ENCODE data around the gene KCNJ6.
"Not testable (repeated sequence)": the region's sequence is repeated elsewhere in the genome, so short reads cannot be mapped to it uniquely, and the experiment has no call there.

KCNJ6 gene

GRCh38 chr21:37916310-37917051 lies at the start of gene KCNJ6:
Gene KCNJ6 (minus strand): TSS chr21:37916457. CDS start chr21:37840682, 75,775 bp downstream.
- FAIRE-seq (no peak), DNase-seq (ENCODE audit: extremely low spot score, insufficient read length, low read depth) (no peak)

DNA sequence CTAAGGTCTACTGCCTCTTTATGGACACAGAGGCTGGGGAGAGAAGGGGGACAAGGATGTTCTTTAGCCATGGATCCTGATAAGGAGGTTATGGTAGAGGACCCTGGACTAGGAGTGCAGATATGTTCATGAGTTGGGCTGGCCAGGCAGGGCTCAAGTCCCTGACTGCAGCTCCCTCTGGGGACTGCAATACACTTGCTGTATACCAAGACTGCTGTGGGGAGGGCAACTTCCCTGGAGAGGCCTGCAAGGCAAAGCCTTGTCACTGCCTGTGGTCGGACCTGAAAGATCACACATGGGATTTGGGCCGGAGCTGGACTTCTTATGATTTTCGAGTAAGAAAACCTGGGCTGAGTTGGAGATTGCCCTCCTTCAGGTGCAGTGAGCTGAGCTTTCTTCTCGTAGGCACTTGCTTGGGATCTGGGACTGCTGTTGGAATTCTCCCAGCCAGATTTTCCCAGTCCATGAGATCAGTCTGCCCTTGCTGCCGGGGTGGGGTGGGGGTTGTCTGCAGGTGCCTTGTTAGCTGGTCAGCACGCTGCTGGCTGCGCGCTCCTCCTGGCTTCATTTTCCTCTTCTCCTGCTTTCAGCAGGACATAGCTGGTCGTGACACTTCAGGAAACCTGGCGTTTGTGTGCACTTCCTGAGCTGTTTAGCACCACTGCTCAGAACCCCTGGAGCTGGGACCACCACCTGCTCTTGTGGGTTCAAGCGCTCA lies 49.0 kb upstream of the KCNJ6 start:
- FAIRE-seq (no peak), DNase-seq (ENCODE audit: extremely low spot score, insufficient read length, low read depth) (no peak)

DNA sequence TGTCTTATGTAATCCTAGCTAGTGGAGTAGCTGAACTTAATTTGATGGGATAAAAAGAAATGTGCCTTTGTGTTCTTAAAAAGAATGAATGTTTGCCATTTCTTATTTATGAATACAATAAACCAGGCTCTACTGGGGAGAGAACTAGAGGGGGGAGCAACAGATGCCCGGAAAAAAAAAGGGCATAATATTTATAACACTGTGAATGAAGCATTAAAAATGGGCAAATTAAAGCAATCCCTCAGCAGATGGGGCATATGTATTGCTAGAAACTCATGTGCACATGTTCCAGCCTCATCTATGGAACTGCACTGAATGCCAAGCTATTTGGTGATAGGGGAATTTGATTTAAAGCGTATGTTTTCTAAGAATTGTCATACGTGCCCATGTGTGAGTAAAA lies 42.3 kb upstream of the KCNJ6 start:
- FAIRE-seq (no peak), DNase-seq (ENCODE audit: extremely low spot score, insufficient read length, low read depth) (no peak)

GRCh38 chr21:37956772-37957171 lies 40.5 kb upstream of the KCNJ6 start:
- FAIRE-seq (no peak), DNase-seq (ENCODE audit: extremely low spot score, insufficient read length, low read depth) (no peak)

DNA sequence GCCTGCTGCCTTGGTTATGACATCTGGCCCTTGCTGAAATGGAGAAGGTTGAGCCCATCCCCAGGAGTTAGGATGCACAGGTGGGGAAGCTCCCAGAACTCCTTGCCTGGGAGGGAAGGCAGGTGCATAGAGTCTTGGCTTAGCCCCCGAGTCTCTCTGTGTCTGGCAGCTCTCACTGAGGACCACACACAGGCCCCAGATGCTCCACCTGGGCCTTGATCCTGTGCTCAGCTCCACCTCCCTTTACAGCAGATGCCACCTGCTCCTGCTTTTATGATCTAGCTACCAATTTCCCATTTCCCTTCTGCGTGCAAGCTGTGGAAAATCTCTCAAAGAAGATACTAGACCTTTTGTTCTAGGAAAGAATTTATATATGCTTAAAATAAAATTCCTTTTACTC lies 28.8 kb upstream of the KCNJ6 start:
- DNase-seq (ENCODE audit: extremely low spot score, insufficient read length, low read depth) (no peak), FAIRE-seq (no peak)

GRCh38 chr21:37944496-37944895 lies 28.2 kb upstream of the KCNJ6 start:
- DNase-seq (ENCODE audit: extremely low spot score, insufficient read length, low read depth) (no peak), FAIRE-seq (no peak)

DNA sequence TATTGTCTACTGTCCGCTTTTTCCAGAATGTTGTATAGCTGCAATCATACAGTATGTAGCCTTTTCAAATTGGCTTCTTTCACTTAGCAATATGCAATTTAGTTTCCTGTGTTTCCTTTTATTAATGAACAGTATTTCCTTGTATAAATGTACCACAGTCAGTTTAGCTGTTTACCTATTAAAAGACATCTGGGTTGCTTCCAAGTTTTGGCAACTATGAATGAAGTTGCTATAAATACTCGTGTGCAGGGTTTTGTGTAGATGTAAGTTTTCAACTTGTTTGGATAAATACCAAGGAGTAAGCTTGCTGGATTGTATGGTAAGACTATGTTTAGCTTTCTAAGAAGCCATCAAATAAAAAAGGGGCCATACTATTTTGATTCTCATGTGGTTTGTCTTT lies 24.4 kb upstream of the KCNJ6 start:
- no peak for DNase-seq (ENCODE audit: extremely low spot score, insufficient read length, low read depth)
- FAIRE-seq = no peak

- no peak for DNase-seq (ENCODE audit: extremely low spot score, insufficient read length, low read depth)
- no peak for FAIRE-seq
Measured at GRCh38 chr21:37939838-37940237, 23.6 kb upstream of the KCNJ6 start.

DNA sequence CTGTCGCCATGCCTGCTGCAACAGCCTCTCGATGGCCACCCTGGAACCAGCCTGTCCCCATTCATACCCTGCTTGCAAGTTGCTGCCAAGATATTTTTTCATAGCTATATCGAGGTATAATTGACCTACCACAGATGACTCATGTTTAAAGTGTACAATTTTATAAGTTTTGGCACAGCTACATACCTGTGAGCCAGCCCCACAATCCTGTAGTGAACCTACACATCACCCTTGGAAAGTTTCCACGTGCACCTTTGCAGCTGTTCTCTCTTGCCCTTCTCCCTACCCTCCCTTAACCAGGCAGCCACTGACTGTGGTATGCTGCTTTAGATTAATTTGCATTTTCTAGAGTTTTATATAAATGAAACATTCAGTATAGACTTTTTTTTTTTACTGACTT lies 23.0 kb upstream of the KCNJ6 start:
- no peak for DNase-seq (ENCODE audit: extremely low spot score, insufficient read length, low read depth)
- no peak for FAIRE-seq

DNA sequence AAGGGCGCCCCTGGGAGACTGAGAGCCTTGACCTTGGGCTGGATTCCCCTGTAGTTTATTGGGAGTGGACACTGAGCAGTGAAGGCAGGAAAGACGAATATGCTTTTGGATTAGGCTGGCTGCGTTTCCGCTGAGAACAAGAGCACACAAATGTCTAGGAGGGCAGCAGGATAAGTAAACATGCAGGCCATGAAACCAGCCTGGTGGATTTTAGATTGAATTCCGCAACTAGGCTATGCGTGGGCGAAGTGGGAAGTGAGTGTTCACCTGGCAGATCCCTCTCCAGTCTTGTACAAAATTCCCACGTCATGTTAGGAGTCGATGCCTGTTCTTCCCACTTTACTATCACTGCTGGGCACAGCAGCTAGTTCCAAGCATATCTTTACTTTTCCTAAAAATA lies 21.4 kb upstream of the KCNJ6 start:
- DNase-seq (ENCODE audit: extremely low spot score, insufficient read length, low read depth) (no peak), FAIRE-seq (no peak)

GRCh38 chr21:37936010-37936785 lies 19.9 kb upstream of the KCNJ6 start:
- DNase-seq (ENCODE audit: extremely low spot score, insufficient read length, low read depth) (no peak), FAIRE-seq (no peak)

GRCh38 chr21:37932936-37933335 lies 16.7 kb upstream of the KCNJ6 start:
- DNase-seq (ENCODE audit: extremely low spot score, insufficient read length, low read depth) = no peak
- no peak for FAIRE-seq

- FAIRE-seq = no peak
- no peak for DNase-seq (ENCODE audit: extremely low spot score, insufficient read length, low read depth)
Measured at GRCh38 chr21:37927711-37928110, 11.5 kb upstream of the KCNJ6 start.

DNA sequence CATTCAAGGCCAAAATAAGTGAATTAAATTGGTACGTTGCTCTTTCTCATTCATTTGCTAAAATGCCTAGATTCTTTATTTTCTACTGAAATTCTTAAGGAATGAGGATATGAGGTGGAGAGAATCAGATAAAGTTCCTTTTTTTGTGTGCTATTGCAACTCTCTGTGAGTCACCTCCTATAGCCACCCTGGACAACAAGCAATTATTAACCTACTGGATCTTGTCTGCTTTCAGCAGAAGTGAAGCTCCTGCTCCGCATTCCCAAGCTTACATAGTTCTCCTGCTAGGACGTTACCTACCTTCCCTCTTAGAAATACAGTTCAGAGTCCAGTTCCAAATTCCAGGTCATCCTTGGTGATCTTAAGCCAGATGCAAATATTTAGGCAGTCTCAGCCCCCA lies 4.8 kb upstream of the KCNJ6 start:
- FAIRE-seq (no peak), DNase-seq (ENCODE audit: extremely low spot score, insufficient read length, low read depth) (no peak)

DNA sequence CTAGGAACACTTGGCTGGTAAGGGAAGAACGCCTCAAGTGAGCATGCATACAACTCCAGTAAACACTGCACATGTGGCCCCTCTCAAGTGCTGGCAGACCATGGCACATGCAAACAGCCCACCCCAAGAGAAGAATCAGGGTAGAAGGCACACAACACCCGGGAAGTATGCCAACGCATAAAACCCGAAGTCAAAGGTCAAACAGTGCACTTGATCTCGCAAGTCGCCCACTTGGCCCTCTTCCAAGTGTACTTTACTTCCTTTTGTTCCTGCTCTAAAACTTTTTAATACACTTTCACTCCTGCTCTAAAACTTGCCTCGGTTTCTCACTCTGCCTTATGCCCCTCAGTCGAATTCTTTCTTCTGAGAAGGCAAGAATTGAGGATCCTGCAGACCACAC lies 4.0 kb upstream of the KCNJ6 start:
- not testable (repeated sequence) for FAIRE-seq; DNase-seq (ENCODE audit: extremely low spot score, insufficient read length, low read depth)

DNA sequence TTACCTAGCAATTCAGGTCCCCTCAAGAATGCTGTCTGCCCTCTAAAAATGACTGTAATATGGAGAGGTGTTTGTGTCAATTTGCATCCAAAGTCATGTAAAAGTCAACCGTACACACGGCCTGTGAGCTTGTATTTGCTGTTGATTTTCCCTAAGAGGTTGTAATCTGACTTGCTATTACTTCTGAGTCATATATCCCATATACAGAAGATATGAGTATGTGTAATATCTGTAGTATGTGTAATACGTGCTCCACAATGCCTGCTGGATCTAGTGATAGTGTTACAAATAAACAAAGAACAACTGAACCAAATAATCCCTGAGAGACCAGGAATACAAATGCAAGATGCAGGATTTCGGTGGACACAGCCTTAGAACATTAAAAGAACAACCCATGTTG lies 1.4 kb upstream of the KCNJ6 start:
- DNase-seq (ENCODE audit: extremely low spot score, insufficient read length, low read depth) (no peak), FAIRE-seq (no peak)

DNA sequence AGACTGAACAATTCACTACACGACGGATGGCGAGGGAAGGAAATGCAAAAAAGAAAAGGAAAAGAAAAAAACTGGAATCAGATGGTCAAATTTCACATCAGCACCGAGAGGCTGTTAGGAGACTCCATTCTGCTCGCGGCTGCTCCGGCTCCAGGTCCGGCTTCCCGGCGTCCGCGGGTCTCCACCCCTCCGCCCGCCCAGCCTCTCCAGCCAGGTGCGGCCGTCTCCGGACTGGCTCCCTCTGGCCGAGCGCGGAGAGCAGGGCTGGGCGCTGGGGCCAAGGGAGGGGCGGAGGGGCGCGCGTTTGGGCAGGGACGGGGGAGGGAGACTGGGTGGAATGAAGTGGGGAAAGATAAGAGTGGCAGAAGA lies 332 bp downstream of the KCNJ6 start:
- FAIRE-seq = no peak

DNA sequence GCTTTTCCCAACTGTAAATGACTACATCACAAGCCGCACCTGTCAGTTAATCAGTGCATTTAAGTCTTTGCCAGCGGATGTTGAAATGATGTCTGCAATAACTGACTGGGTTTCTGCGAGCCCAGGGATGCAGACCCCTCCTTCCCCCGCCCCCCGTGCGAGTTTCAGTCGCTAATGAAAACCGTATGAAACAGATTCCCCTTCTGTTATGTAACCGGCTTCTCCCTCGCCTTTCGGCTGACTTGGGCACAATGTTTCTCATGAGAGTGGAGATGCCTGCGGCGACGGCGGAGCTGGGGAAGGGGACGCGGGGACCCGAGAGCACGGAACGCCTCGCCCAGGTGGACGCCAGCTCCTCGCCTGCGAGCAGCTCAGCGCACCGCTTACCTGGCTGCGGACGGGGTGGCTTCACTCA lies 753 bp downstream of the KCNJ6 start:
- FAIRE-seq (no peak), DNase-seq (ENCODE audit: extremely low spot score, insufficient read length, low read depth) (no peak)

More for the DNA sequence above, 332 bp downstream of the KCNJ6 start:
- no peak for DNase-seq (ENCODE audit: extremely low spot score, insufficient read length, low read depth)

- DNase-seq (ENCODE audit: extremely low spot score, insufficient read length, low read depth) (no peak), FAIRE-seq (no peak)
Measured at GRCh38 chr21:37912616-37913015, 3.6 kb downstream of the KCNJ6 start.

DNA sequence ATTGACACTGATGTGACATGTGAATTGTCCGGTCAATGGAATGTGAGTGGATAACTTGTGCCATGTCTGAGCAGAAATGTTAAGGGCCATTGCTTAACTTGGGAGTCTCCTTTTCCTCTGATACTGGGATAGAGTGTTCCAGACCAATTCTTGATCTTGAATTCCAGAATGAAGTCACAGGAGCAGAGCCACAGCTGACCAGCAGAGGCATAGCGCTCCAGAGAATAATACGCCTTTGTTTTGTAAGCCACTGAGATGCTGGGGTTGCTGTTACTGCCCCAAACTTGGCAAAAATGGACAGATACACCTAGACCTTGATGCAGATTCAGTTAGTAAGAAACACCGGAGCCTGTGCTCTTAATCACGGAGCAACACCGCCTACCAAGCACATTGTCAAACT lies 6.3 kb downstream of the KCNJ6 start:
- no peak for DNase-seq (ENCODE audit: extremely low spot score, insufficient read length, low read depth)
- FAIRE-seq = no peak

GRCh38 chr21:37908691-37909090 lies 7.6 kb downstream of the KCNJ6 start:
- FAIRE-seq (no peak), DNase-seq (ENCODE audit: extremely low spot score, insufficient read length, low read depth) (no peak)
